SU-DHL-6 (cell line): Measurements from ENCODE around the gene CBLB.

Source experiments
- H2AFZ ChIP-seq: fragments of 200-600 bp; sonication (generic); 2 replicates; pipeline ENCODE4 v1.6.1; 2014; ENCODE audit warnings: low read depth, mild to moderate bottlenecking, moderate library complexity, mixed read lengths, antibody characterized with exemption, low read length; ENCODE audit not compliant: severe bottlenecking
- H3F3A ChIP-seq: fragments of 200-600 bp; shearing (Covaris generic); 2 replicates; pipeline ENCODE4 v1.6.0; 2016; ENCODE audit warnings: antibody characterized with exemption, mild to moderate bottlenecking; ENCODE audit not compliant: insufficient read depth
- H3K27ac ChIP-seq: fragments of 200-600 bp; sonication (generic); 2 replicates; pipeline ENCODE4 v1.5.1; 2016; ENCODE audit warnings: low read depth, mild to moderate bottlenecking, low read length, moderate library complexity, mixed read lengths
- H3K27me3 ChIP-seq: fragments of 200-600 bp; sonication (generic), shearing (Covaris generic); 2 replicates; pipeline ENCODE4 v1.6.0; 2014; ENCODE audit warnings: mild to moderate bottlenecking, low read length
- H3K36me3 ChIP-seq: fragments of 200-600 bp; sonication (generic); 2 replicates; pipeline ENCODE4 v1.6.1; 2014; ENCODE audit warnings: mild to moderate bottlenecking, low read length, mixed read lengths
- H3K4me2 ChIP-seq: fragments of 300-600, 200-600 bp; shearing (Covaris generic), sonication (generic); 2 replicates; pipeline ENCODE4 v1.6.0; 2014; ENCODE audit warnings: low read length, low read depth, mild to moderate bottlenecking; ENCODE audit not compliant: poor library complexity, severe bottlenecking
- H3K4me3 ChIP-seq: fragments of 200-600 bp; sonication (generic); 2 replicates; pipeline ENCODE4 v1.5.1; 2014; ENCODE audit warnings: antibody characterized with exemption, low read length, mild to moderate bottlenecking, mixed read lengths; ENCODE audit not compliant: insufficient read depth, poor library complexity, severe bottlenecking
- H3K79me2 ChIP-seq: fragments of 200-600 bp; sonication (generic); 2 replicates; pipeline ENCODE4 v1.6.1; 2014; ENCODE audit warnings: mild to moderate bottlenecking, low read length, moderate library complexity; ENCODE audit not compliant: insufficient read depth
- H3K9ac ChIP-seq: fragments of 200-600 bp; sonication (generic); 2 replicates; pipeline ENCODE4 v1.7.0; 2014; ENCODE audit warnings: mild to moderate bottlenecking, low read length
- H3K9me2 ChIP-seq: fragments of 200-600 bp; sonication (generic); replicated peaks from 2 replicates; pipeline ENCODE4 v1.6.1; 2014; ENCODE audit warnings: low read length; ENCODE audit not compliant: insufficient read depth
- H3K9me3 ChIP-seq: fragments of 200-600 bp; sonication (generic); 2 replicates; pipeline ENCODE4 v1.6.1; 2014; ENCODE audit warnings: low read length, mixed read lengths; ENCODE audit not compliant: insufficient read depth
- H4K20me1 ChIP-seq: fragments of 200-600 bp; sonication (generic); 2 replicates; pipeline ENCODE4 v1.6.1; 2014; ENCODE audit warnings: low read depth, mild to moderate bottlenecking, antibody characterized with exemption, low read length, moderate library complexity, mixed read lengths
- CTCF ChIP-seq: fragments of 200-600 bp; sonication (generic); IDR thresholded peaks from one replicate; pipeline ENCODE4 v1.5.1; 2017; ENCODE audit warnings: antibody characterized with exemption, mild to moderate bottlenecking, low read length, moderate library complexity; ENCODE audit not compliant: insufficient read depth, poor library complexity, severe bottlenecking
- EZH2phosphoT487 ChIP-seq: fragments of 200-600 bp; sonication (generic), shearing (Covaris generic); conservative IDR thresholded peaks from 2 replicates; pipeline ENCODE4 v1.6.1; 2018; ENCODE audit warnings: mild to moderate bottlenecking, antibody characterized with exemption, low read length, moderate library complexity, mixed read lengths

The CBLB gene

GRCh38 chr3:105606016-105606415, 262.8 kb downstream of the CBLB start:
- H3K27me3 ChIP-seq, result no peaks in the 10 kb centered on the region
- no peak overlapping the region for H3K27ac ChIP-seq
- no peaks in the 10 kb centered on the region for H3K9me2 ChIP-seq
- H3K4me3 ChIP-seq, result no peak overlapping the region
- H3K79me2 ChIP-seq, result no peaks in the 10 kb centered on the region
- no peaks in the 10 kb centered on the region for H3K36me3 ChIP-seq
- no peak overlapping the region for H3K4me2 ChIP-seq
- no peaks in the 10 kb centered on the region for H3K9me3 ChIP-seq
- no peaks in the 10 kb centered on the region for H4K20me1 ChIP-seq
- no peak for TF ChIP-seq CTCF
- no peak for TF ChIP-seq EZH2phosphoT487
- no peaks in the 10 kb centered on the region for H3F3A ChIP-seq
- H2AFZ ChIP-seq, result no peak overlapping the region
- no peak overlapping the region for H3K9ac ChIP-seq
